ENCODE results near the gene M1AP.

M1AP gene

GRCh38 chr2:74556831-74557370 is 91.2 kb downstream of the M1AP start:
- H3K4me3 Mint-ChIP-seq = peak overlapping the region; percentile 23
- peaks cover 13% of the 10 kb centered on the region for H3K27me3 Mint-ChIP-seq
- H3K9me3 Mint-ChIP-seq = no peaks in the 10 kb centered on the region
- peaks cover 26% of the 10 kb centered on the region for H3K36me3 Mint-ChIP-seq (ENCODE audit: low read depth)
- no peak for DNase-seq
- peaks cover 20% of the 10 kb centered on the region for H3K4me1 Mint-ChIP-seq (ENCODE audit: low read depth)
- no peak overlapping the region for H3K27ac Mint-ChIP-seq

DNA sequence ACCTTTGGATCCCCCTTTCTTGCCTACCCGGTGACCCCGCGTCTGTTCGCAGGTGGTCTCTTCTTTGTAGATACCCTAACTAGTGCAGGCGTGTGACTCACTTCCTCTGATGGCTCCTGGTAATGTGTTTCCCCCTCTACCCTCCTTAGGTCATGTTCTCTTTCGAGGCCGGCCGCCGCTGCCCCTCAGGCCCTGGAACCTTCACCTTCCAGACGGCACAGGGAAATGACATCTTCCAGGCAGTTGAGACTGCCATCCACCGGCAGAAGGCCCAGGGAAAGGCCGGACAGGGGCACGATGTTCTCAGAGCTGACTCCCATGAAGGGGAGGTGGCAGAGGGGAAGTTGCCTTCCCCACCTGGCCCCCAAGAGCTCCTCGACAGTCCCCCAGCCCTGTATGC is 92.0 kb downstream of the M1AP start:
- Mint-ChIP-seq H3K4me1 (ENCODE audit: low read depth) (peaks cover 20% of the 10 kb centered on the region), H3K27ac (no peak overlapping the region), H3K36me3 (ENCODE audit: low read depth) (peaks cover 26% of the 10 kb centered on the region), H3K4me3 (peak overlapping the region; percentile 92), H3K9me3 (no peaks in the 10 kb centered on the region), H3K27me3 (peaks cover 18% of the 10 kb centered on the region)
- no peak for DNase-seq

DNA sequence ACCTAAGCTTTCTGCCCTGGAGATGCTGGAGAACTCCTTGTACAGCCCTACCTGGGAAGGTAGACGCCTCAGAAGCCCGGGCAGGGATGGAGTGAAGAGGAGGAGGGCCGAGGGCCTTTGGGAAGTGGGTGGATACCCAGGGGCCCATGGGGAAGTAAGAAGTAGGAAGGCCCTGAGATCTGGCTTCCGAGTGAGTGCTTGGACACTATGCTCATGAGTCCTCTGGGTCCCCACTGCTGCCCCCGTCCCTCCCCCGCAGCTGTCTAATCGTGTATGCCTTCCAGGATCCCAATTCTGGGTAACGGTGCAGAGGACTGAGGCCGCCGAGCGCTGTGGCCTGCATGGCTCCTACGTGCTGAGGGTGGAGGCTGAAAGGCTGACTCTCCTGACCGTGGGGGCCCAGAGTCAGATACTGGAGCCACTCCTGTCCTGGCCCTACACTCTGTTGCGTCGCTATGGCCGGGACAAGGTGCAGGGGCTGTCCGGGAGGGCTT is 92.5 kb downstream of the M1AP start:
- H3K27me3 Mint-ChIP-seq = peaks cover 20% of the 10 kb centered on the region
- no peaks in the 10 kb centered on the region for H3K9me3 Mint-ChIP-seq
- H3K4me3 Mint-ChIP-seq = peak overlapping the region; percentile 92
- peaks cover 26% of the 10 kb centered on the region for H3K36me3 Mint-ChIP-seq (ENCODE audit: low read depth)
- H3K4me1 Mint-ChIP-seq (ENCODE audit: low read depth) = peaks cover 19% of the 10 kb centered on the region
- peak overlapping the region; percentile 92 for H3K27ac Mint-ChIP-seq
- no peak for DNase-seq

DNA sequence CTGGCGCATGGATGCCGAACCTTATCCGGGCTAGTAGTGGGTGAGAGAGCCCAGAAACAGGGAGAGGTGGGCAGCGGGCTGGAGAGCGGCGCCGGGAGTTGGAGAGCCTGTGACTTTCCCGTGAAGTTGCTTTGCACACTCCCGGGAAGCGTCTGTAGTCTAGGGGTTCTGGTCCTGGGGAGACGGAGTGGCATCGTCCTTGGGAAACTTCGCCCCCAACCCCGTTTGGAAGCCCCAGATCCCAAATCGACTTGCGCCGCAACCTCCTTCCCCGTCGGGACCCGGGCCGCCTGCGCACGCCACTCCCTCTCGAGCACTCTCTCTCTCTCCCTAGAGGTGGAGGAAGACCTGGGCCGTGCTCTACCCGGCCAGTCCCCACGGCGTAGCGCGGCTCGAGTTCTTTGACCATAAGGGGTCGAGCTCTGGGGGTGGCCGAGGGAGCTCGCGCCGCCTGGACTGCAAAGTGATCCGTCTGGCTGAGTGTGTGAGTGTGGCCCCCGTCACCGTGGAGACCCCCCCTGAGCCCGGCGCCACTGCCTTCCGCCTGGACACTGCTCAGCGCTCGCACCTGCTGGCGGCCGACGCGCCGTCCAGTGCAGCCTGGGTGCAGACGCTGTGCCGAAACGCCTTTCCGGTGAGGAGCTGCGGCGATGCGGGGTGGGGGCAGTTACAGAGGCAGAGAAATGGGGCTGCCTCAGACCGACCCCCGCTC is 93.2 kb downstream of the M1AP start:
- Mint-ChIP-seq H3K9me3 (no peaks in the 10 kb centered on the region), H3K36me3 (ENCODE audit: low read depth) (peaks cover 26% of the 10 kb centered on the region)
- DNase-seq = peak; percentile 74

DNA sequence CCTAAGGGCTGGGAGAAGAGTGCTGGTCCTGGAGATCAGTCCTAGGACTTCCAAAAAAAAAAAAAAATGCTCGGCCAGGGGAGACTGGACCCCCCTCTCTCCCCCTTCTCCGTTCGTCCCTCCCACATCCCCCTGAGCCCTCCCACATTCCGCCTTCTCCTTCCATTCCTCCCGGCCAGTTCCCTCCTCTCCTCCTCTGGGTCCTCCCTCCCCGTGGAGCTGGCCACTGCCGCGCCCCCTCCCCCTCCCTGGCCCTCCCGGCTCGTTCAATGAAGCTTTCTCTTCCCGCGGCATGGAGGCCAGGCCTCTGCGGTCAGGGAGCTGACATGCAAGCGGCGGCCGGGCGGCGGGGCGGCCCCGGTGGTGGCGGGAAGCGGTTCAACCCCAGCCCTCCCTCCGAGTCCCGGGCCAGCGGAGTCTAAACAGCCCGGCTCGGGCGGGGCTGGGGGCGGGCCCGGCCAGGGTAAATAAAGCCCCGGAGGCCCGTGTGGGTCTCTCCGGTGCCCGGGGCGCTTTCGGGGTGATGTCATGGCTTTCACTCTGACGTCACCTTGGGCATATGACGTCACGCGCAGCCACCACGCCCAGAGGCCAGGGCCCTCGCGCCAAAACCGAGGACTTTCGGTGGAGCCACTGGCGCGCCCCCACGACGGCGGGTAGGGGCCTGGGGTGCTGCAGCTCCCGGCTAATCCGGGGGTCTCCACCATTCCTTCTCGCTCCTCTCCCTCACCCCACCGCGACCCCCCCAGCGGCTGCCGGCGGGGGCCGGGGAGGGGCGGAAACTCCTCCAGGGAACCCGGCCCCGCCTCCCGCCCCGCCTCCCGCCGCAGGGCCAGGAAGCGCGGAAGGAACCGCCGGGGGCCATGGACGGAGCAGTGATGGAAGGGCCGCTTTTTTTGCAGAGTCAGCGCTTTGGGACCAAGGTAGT is 94.0 kb downstream of the M1AP start, which contains the start of the genes DOK1 and LOXL3:
TSS of gene DOK1 (plus strand) at position 829 of the 928 bp plus-strand sequence. CDS start at position 864, 35 bp downstream.
TSS of gene LOXL3 (minus strand) at position 51 of the 928 bp plus-strand sequence. CDS start 1,308 bp downstream, outside the sequence.
- peaks cover 28% of the 10 kb centered on the region for H3K27me3 Mint-ChIP-seq
- peak; percentile 93 for DNase-seq
- H3K9me3 Mint-ChIP-seq = no peaks in the 10 kb centered on the region
- peak within 1 kb of the TSS; percentile 92 for H3K4me3 Mint-ChIP-seq
- H3K36me3 Mint-ChIP-seq (ENCODE audit: low read depth) = peaks cover 26% of the 10 kb centered on the region
- peak within 1 kb of the TSS; percentile 92 for H3K27ac Mint-ChIP-seq
- H3K4me1 Mint-ChIP-seq (ENCODE audit: low read depth) = peaks cover 17% of the 10 kb centered on the region

More for the DNA sequence above, 93.2 kb downstream of the M1AP start:
- peak overlapping the region; percentile 92 for H3K27ac Mint-ChIP-seq
- peaks cover 20% of the 10 kb centered on the region for H3K27me3 Mint-ChIP-seq
- H3K4me1 Mint-ChIP-seq (ENCODE audit: low read depth) = peaks cover 14% of the 10 kb centered on the region
- H3K4me3 Mint-ChIP-seq = peak overlapping the region; percentile 92

GRCh38 chr2:74552914-74553811 is 95.0 kb downstream of the M1AP start:
- Mint-ChIP-seq H3K4me3 (peak overlapping the region; percentile 92), H3K27me3 (peaks cover 35% of the 10 kb centered on the region), H3K4me1 (ENCODE audit: low read depth) (peaks cover 21% of the 10 kb centered on the region), H3K27ac (peak overlapping the region; percentile 30), H3K9me3 (no peaks in the 10 kb centered on the region), H3K36me3 (ENCODE audit: low read depth) (peaks cover 26% of the 10 kb centered on the region)
- no peak for DNase-seq

DNA sequence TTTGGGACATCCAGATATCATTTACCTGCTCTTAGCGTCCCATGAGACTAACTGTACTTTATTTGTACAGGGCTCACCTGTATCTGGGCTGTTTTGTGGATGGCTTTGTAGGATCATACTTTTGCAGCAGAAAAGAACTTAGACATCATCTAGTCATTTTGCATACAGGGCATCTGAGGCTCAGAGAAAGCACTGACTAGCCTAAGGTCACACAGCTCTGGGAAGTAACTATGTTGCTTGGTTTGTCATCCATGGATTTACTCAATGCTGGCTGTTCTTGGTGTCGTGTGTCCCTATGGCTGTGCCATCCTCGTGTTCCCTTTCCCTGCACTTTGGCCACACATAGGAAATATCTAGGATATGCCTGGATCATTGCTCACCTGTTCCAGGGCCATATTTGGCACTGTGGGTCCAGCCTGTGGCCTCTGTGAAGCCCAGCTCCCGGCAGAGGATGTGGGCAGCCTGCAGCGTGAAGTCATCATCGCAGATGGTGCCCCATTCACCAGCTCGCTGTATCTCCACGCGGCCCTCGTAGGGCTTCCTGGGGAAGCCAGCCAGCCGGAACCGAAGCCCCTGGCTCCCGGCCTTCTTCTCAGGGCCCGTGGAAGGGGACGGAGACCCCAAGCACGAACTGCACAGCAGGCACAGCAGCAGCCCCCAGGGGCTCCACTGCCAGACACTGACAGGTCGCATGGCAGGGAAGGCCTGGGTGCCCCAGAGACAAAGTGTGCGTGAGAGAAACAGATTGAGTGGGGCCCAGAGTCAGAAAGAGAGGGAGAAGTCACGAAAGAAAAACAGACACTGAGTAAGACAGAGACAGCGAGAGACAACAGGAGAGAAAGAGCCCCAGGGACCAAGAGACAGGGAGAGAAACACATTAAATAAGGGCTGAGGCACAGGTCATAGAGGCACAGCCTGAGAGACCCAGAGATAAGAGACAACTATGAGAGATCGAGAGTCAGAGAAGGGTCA is 95.9 kb downstream of the M1AP start:
- H3K4me1 Mint-ChIP-seq (ENCODE audit: low read depth) = peaks cover 22% of the 10 kb centered on the region
- peaks cover 43% of the 10 kb centered on the region for H3K27me3 Mint-ChIP-seq
- no peaks in the 10 kb centered on the region for H3K9me3 Mint-ChIP-seq
- no peak for DNase-seq
- H3K4me3 Mint-ChIP-seq = no peak overlapping the region
- peaks cover 22% of the 10 kb centered on the region for H3K36me3 Mint-ChIP-seq (ENCODE audit: low read depth)
- peak overlapping the region; percentile 1 for H3K27ac Mint-ChIP-seq

DNA sequence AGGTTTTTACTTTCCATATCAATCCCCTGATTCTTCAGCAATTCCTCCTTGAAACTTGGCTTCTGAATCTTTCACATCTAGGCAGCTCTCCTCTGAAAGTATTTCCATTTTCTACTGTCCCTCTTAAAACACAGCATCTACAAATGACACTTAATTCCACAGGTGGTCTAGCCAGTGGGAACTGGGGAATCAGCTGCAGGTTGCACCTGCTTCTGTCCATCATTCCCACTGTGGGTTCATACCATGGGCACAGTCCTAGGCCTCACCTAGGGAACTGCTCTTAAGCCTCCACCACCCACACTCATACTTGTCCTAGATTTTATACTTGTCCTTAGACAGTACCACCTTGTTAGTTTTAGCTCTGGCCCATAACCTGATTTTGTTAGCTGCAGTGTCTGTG is 96.6 kb downstream of the M1AP start:
- Mint-ChIP-seq H3K27me3 (peaks cover 45% of the 10 kb centered on the region), H3K9me3 (no peaks in the 10 kb centered on the region), H3K36me3 (ENCODE audit: low read depth) (peaks cover 16% of the 10 kb centered on the region), H3K4me1 (ENCODE audit: low read depth) (peaks cover 22% of the 10 kb centered on the region), H3K27ac (no peak overlapping the region), H3K4me3 (no peak overlapping the region)
- DNase-seq = no peak

GRCh38 chr2:74550231-74550630 is 97.9 kb downstream of the M1AP start:
- H3K36me3 Mint-ChIP-seq (ENCODE audit: low read depth) = peaks cover 7% of the 10 kb centered on the region
- no peak for DNase-seq
- no peaks in the 10 kb centered on the region for H3K9me3 Mint-ChIP-seq
- H3K4me3 Mint-ChIP-seq = no peak overlapping the region
- H3K27me3 Mint-ChIP-seq = peaks cover 48% of the 10 kb centered on the region
- H3K27ac Mint-ChIP-seq = no peak overlapping the region
- peaks cover 14% of the 10 kb centered on the region for H3K4me1 Mint-ChIP-seq (ENCODE audit: low read depth)

GRCh38 chr2:74548900-74549826 is 99.0 kb downstream of the M1AP start:
- H3K27ac Mint-ChIP-seq = no peak overlapping the region
- peak; percentile 50 for DNase-seq

GRCh38 chr2:74548285-74548899 is 99.7 kb downstream of the M1AP start:
- Mint-ChIP-seq H3K4me1 (ENCODE audit: low read depth) (peaks cover 12% of the 10 kb centered on the region), H3K4me3 (peak overlapping the region; percentile 66), H3K36me3 (ENCODE audit: low read depth) (no peaks in the 10 kb centered on the region), H3K9me3 (no peaks in the 10 kb centered on the region), H3K27me3 (peaks cover 48% of the 10 kb centered on the region), H3K27ac (no peak overlapping the region)
- no peak for DNase-seq

More at GRCh38 chr2:74548900-74549826, 99.0 kb downstream of the M1AP start:
- Mint-ChIP-seq H3K36me3 (ENCODE audit: low read depth) (no peaks in the 10 kb centered on the region), H3K4me1 (ENCODE audit: low read depth) (peaks cover 13% of the 10 kb centered on the region), H3K4me3 (peak overlapping the region; percentile 67), H3K9me3 (no peaks in the 10 kb centered on the region), H3K27me3 (peaks cover 48% of the 10 kb centered on the region)

Data from activated T-cell treated with anti-CD3 and anti-CD28 coated beads, Interleukin-2, amount 50 U/mL, for 24 hours (primary cell).